Subcutaneous adipose tissue (tissue), 4 donors: ENCODE results near the gene AFF3. TPM values are rescaled to one million over a fixed set of nuclear protein-coding genes. Genes with fewer than 3 reads are reported as not detected.

Experiments used
- total RNA-seq, 4 donors: library from RNA; depleted of rRNA; stranded (reverse); fragments of >200 nt; gene quantifications; one replicate each; pipeline ENCODE4 v1.1.0, GENCODE V29; 2016
- TF ChIP-seq, protein P1 (sequence below): fragments of 450-650 bp; IDR thresholded peaks from one replicate; pipeline ENCODE4 v1.5.1; 2016; ENCODE audit warnings: low read depth, mild to moderate bottlenecking, control low read depth, antibody characterized with exemption, moderate library complexity

The AFF3 gene
- total RNA-seq, 4 donors from 2014 or later, result 2.5 to 6.2 (median 5.6) TPM

DNA sequence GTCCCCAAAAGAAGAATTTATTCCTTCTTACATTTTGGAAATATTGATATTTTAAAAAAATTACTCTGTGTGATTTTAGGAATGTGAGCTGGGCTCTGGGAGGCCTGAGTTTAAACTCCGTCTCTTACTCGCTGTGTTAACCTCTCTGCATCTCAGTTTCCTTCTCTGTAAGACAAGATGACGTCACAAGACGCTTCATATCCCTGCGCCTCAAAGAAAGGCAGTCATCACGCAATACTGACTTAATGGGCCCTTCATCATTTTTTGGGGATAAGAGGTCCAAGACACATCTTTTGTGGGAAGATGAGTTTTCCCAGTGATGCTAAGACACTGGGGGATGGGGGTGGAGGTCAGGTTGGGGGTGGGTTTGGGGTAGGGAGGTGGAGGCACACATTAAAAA is 320.4 kb downstream of the AFF3 start:
- TF ChIP-seq, protein P1, sequence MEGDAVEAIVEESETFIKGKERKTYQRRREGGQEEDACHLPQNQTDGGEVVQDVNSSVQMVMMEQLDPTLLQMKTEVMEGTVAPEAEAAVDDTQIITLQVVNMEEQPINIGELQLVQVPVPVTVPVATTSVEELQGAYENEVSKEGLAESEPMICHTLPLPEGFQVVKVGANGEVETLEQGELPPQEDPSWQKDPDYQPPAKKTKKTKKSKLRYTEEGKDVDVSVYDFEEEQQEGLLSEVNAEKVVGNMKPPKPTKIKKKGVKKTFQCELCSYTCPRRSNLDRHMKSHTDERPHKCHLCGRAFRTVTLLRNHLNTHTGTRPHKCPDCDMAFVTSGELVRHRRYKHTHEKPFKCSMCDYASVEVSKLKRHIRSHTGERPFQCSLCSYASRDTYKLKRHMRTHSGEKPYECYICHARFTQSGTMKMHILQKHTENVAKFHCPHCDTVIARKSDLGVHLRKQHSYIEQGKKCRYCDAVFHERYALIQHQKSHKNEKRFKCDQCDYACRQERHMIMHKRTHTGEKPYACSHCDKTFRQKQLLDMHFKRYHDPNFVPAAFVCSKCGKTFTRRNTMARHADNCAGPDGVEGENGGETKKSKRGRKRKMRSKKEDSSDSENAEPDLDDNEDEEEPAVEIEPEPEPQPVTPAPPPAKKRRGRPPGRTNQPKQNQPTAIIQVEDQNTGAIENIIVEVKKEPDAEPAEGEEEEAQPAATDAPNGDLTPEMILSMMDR, result no peak

DNA sequence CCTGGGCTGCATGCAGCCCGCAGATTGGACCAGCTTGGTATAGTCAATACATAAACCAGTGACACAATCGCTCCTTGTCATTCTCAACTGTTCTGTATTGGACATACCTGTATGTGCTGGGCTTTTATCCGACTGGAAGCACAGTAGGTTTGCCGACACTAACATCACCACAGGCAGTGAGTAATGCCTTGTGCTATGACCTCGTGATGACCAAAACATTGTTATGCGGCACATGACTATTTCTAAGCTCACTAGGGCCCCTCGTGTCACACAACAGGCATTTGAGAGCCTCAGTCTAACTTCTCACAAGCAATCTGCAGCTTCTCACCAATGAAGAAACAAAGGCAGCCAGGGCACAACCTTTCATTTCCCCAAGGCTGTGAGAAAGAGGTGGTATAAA is 320.8 kb downstream of the AFF3 start:
- TF ChIP-seq, protein P1, result no peak

DNA sequence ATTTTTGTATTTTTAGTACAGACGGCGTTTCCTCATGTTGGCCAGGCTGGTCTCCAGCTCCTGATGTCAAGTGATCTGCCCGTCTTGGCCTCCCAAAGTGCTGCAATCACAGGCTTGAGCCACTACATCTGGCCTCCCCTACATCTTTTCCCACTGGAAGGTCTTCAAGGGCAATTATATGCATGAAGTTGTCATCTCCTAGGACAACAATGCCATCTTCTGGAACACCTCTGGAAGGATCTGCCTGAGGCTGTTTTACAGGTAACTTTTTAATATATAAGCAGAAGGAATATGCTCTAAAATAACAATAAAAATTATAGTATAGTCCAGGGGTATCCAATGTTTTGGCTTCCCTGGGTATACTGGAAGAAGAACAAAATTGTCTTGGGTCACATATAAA is 321.4 kb downstream of the AFF3 start:
- TF ChIP-seq, protein P1, result no peak

DNA sequence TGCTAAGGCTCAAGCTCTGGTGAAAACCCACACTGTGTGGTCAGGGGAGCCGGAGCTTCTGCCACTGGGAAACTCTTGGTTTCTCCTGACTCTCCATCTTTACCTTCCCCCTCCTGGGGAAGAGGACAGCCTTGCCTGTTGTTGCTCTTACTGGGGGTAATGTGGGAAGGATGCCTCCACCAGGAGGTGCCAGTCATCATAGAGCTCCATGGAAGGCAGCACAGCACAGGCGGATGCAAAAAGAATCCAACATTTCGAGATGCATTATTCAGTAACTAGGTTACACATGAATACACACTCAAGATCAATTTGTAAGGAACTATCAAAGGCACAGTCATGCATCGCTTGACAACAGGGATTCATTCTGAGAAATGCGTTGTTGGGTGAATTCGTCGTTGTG is 322.6 kb downstream of the AFF3 start:
- TF ChIP-seq, protein P1, result no peak

DNA sequence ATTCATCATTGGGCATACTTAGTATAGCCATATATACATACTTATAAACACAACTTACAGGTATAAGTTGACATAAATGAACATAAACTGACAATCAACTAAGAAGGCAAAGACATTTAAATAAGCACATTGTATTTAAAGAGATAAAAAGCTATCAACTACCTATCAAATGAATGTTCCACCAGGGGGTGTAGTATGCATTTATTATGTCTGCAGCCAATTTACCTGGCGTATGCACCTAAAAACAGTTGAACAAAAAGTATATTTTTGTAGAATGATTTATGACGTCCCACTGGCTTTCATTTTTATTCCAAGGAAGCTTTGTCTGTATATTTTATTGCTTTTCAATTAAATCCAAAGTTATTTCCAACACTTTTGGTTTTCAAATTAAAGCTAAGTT is 323.5 kb downstream of the AFF3 start:
- TF ChIP-seq, protein P1, result no peak

DNA sequence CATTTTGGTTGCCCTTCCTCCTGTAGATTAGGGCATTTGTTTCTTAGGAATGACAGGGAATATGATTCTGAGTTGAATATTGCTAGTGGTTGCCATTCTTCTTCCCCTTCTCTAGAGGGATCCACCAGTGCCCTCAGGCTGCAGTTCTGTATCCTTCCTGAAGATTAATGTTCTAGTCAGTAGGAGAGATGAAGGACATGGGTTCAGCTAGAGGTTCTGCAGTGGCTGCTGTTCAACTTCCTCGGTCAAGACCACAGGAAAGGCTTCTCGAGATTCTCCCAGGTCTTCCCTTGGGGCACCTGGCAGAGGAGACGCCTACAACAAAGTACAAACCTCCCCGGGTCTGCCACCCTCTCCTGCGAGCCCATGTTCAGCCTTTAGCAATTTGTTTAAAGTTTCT is 325.5 kb downstream of the AFF3 start:
- TF ChIP-seq, protein P1, result no peak

DNA sequence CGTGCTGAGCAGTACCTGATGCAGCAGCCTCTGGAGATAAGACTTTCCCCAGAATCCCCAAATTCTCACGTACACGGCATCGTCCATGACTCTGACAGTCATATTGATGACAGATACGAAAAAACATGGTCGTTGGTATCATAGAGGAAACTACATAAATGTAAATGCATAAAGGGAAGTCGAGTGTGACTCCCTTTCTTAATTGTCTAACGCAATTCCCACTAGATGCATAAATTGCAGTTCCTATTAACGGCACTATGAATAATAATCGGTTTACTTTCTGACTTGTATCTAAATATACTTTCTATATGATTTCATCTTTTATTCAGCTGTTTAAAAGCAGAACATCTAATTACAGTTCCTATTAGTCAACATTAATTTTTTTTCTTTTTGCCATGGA is 330.0 kb downstream of the AFF3 start:
- TF ChIP-seq, protein P1, result no peak
